ENCODE data around the gene RPS4Y1.

Gene RPS4Y1

DNA sequence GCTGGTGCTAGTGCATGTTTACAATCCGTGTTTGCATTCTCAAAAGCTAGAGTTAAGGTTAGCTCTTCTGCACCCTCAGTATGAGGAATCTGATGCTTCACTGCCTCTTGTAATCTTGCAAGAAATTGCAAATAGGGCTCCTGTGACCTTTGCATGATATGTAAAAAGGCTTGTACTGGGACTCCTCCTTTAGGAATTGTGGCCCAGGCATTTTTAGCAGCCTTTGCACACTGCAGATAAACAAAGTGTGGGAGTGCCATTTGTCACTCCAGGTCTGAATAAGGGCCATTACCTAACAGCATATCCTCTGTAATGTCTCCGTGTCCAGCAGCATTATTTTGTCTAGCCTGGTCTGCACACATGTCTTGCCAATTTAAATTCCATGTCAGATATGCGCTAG lies 44.5 kb downstream of the RPS4Y1 start:
- H3K27ac ChIP-seq (ENCODE audit: low read length): no peak overlapping the region
- no peaks in the 10 kb centered on the region for H3K27me3 ChIP-seq (ENCODE audit: control insufficient read depth, insufficient read depth, low read length)
- H3K36me3 ChIP-seq (ENCODE audit: control insufficient read depth, low read depth, low read length): no peaks in the 10 kb centered on the region
- no peaks in the 10 kb centered on the region for H3K9me3 ChIP-seq (ENCODE audit: control insufficient read depth, low read depth, low read length)
- H3K4me3 ChIP-seq (ENCODE audit: low read length): no peak overlapping the region
- H3K4me1 ChIP-seq (ENCODE audit: control insufficient read depth, low read depth, low read length): no peaks in the 10 kb centered on the region
- H3K9ac ChIP-seq (ENCODE audit: low read length): no peak overlapping the region

DNA sequence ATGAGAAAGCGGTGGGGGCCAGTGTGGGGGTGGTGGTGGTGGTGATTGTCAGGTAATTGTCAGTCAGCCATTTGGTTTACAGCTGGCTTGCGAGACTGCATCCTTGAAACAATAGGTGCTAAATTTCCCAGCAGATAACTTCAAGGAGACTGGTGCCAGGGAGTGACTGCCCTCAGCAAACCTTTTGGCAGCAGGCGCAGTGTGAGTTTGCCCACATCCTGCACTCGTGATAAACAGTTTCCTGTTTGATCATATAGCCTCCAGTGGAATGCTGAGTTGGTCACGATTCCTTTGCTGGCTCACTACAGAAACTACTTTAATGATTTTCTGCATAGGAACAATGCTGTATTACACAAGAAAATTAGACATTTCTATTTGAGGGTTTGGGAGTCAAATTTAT lies 46.0 kb downstream of the RPS4Y1 start:
- no peaks in the 10 kb centered on the region for H3K9me3 ChIP-seq (ENCODE audit: control insufficient read depth, low read depth, low read length)
- H3K36me3 ChIP-seq (ENCODE audit: control insufficient read depth, low read depth, low read length): no peaks in the 10 kb centered on the region
- no peak overlapping the region for H3K27ac ChIP-seq (ENCODE audit: low read length)
- no peaks in the 10 kb centered on the region for H3K27me3 ChIP-seq (ENCODE audit: control insufficient read depth, insufficient read depth, low read length)
- no peak overlapping the region for H3K9ac ChIP-seq (ENCODE audit: low read length)
- H3K4me1 ChIP-seq (ENCODE audit: control insufficient read depth, low read depth, low read length): no peaks in the 10 kb centered on the region
- H3K4me3 ChIP-seq (ENCODE audit: low read length): no peak overlapping the region

DNA sequence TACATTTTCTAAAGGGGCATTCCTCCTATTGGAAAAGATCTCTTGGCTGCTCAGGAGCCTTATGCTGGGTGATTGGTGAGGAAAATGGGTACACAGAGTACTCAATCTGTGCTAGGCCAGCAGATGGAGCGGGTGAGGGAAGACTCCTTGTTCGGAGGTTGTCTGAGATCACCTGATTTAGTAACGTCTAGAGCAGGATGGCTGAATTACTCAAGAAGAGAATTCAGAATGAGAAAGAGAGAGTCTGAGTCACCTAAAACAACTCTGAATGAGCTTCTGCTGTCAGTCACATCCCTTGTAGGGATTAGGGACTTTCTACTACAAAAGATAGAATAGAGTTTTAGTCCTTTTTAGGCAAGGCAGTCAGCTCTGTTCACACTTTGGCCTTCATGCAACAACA lies 46.6 kb downstream of the RPS4Y1 start:
- Histone ChIP-seq H3K9ac (ENCODE audit: low read length) (no peak overlapping the region), H3K4me3 (ENCODE audit: low read length) (no peak overlapping the region), H3K27ac (ENCODE audit: low read length) (no peak overlapping the region), H3K36me3 (ENCODE audit: control insufficient read depth, low read depth, low read length) (no peaks in the 10 kb centered on the region), H3K27me3 (ENCODE audit: control insufficient read depth, insufficient read depth, low read length) (no peaks in the 10 kb centered on the region), H3K9me3 (ENCODE audit: control insufficient read depth, low read depth, low read length) (no peaks in the 10 kb centered on the region), H3K4me1 (ENCODE audit: control insufficient read depth, low read depth, low read length) (no peaks in the 10 kb centered on the region)

DNA sequence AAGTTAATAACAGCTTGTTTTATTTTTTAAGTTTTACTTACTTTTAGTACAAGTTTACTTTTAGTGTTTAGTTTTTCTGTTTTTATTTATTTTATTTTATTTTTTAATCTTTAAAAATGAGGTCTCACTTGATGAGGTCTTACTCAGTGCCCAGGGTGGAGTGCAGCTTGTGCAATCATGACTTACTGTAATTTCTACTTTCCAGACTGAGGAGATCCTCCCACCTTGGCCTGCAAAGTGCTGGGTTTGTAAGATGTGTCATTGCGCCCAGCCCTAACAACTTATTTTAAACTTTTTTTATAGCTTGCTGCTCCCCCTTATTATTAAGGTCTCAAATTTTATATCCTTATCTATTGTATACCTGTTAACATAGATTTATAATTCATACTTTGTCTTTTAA lies 52.1 kb downstream of the RPS4Y1 start:
- no peaks in the 10 kb centered on the region for H3K36me3 ChIP-seq (ENCODE audit: control insufficient read depth, low read depth, low read length)
- no peaks in the 10 kb centered on the region for H3K27me3 ChIP-seq (ENCODE audit: control insufficient read depth, insufficient read depth, low read length)
- H3K9ac ChIP-seq (ENCODE audit: low read length): no peak overlapping the region
- H3K4me1 ChIP-seq (ENCODE audit: control insufficient read depth, low read depth, low read length): no peaks in the 10 kb centered on the region
- H3K4me3 ChIP-seq (ENCODE audit: low read length): no peak overlapping the region
- H3K27ac ChIP-seq (ENCODE audit: low read length): no peak overlapping the region
- H3K9me3 ChIP-seq (ENCODE audit: control insufficient read depth, low read depth, low read length): no peaks in the 10 kb centered on the region

DNA sequence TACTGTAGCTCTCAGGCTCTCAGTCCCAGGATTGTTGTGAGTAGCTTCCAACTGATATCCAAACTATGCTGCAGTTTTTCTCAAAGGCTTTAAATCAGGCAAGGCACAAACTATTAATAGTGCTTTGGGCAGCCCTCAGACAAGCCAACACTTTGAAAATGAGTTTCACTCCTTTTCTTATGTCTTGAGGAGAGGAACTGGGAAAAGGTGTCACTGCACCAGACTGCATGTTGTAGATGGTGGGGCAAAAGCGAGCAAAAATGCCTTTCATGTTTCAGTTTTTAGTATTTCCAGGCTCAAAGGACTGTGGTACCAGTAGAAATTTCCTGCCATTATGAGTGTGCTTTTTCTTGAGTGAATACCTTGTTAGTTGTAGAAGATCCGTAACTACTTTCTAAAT lies 54.6 kb downstream of the RPS4Y1 start:
- Histone ChIP-seq H3K4me3 (ENCODE audit: low read length) (no peak overlapping the region), H3K36me3 (ENCODE audit: control insufficient read depth, low read depth, low read length) (no peaks in the 10 kb centered on the region), H3K27me3 (ENCODE audit: control insufficient read depth, insufficient read depth, low read length) (no peaks in the 10 kb centered on the region), H3K9me3 (ENCODE audit: control insufficient read depth, low read depth, low read length) (no peaks in the 10 kb centered on the region), H3K27ac (ENCODE audit: low read length) (no peak overlapping the region), H3K4me1 (ENCODE audit: control insufficient read depth, low read depth, low read length) (no peaks in the 10 kb centered on the region), H3K9ac (ENCODE audit: low read length) (no peak overlapping the region)

DNA sequence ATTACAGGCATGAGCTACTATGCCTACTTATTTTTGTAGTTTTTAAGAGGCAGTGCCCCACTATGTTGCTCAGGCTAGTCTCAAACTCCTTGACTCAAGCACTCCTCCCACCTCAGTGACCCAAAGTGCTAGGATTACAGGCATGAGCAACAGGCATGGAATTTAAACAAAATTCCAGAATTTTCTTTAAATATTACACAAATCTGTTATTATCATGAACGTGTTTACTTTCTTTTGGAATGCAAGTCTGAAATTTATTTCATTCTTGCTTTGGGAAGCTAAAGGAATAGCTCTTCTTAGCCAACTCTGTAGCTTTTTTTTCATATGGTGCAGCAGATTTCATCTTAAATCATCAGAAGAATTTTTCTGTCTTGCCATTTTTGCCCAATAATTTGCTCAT lies 66.0 kb downstream of the RPS4Y1 start:
- Histone ChIP-seq H3K4me1 (ENCODE audit: control insufficient read depth, low read depth, low read length) (no peaks in the 10 kb centered on the region), H3K27me3 (ENCODE audit: control insufficient read depth, insufficient read depth, low read length) (no peaks in the 10 kb centered on the region), H3K36me3 (ENCODE audit: control insufficient read depth, low read depth, low read length) (no peaks in the 10 kb centered on the region), H3K27ac (ENCODE audit: low read length) (no peak overlapping the region), H3K9ac (ENCODE audit: low read length) (no peak overlapping the region), H3K4me3 (ENCODE audit: low read length) (no peak overlapping the region), H3K9me3 (ENCODE audit: control insufficient read depth, low read depth, low read length) (no peaks in the 10 kb centered on the region)

DNA sequence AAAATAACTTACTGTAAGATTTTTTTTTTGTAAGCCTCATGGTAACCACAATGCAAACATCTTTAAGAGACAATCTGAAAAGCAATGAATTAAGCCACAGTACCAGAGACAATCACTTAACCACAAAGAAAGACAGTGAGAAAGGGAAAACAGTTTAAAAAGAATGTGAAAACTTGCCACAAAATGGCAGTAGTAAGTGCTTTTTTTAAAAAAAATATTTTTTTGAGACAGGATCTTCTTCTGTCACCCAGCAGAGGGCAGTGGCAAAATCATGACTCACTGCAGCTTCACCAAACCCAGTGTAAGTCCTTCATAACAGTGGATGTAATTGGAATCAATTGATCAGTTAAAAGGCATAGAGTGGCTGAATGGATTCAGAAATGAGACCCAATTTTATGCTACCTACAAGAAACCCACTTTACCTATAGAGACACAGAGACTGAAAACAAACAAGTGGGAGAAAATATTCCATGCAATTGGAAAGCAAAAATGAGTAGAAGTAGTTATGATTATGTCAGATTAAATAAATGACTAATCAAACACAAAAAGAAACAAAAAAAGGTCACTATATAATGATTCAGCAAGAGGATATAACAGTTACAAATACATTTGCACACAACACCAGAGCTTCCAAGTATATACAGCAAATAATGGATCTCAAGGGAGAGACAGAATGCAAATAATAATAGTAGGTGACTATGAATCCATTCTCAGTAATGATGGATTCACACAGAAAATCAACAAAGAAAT lies 71.8 kb downstream of the RPS4Y1 start:
- H3K27ac ChIP-seq (ENCODE audit: low read length): no peak overlapping the region
- no peak overlapping the region for H3K4me3 ChIP-seq (ENCODE audit: low read length)
- no peak overlapping the region for H3K9ac ChIP-seq (ENCODE audit: low read length)
- H3K4me1 ChIP-seq (ENCODE audit: control insufficient read depth, low read depth, low read length): no peaks in the 10 kb centered on the region
- no peaks in the 10 kb centered on the region for H3K27me3 ChIP-seq (ENCODE audit: control insufficient read depth, insufficient read depth, low read length)
- H3K9me3 ChIP-seq (ENCODE audit: control insufficient read depth, low read depth, low read length): no peaks in the 10 kb centered on the region
- no peaks in the 10 kb centered on the region for H3K36me3 ChIP-seq (ENCODE audit: control insufficient read depth, low read depth, low read length)

Measured in iPS-18a (cell line).